Karpas-422 (cell line): ENCODE results near the gene EML1. TPM values are rescaled to one million over a fixed set of nuclear protein-coding genes. Genes with fewer than 3 reads are reported as not detected.

ENCODE experiments used
- DNase-seq: peaks from one replicate; pipeline ENCODE4 v3.0.0-alpha.2; 2015
- H2AFZ ChIP-seq: fragments of 200-600 bp; sonication (generic); 2 replicates; pipeline ENCODE4 v1.6.1; 2014; ENCODE audit warnings: antibody characterized with exemption, low read length, mixed read lengths
- H3K27ac ChIP-seq: fragments of 200-600 bp; sonication (generic); 2 replicates; pipeline ENCODE4 v1.5.1; 2014; ENCODE audit warnings: mild to moderate bottlenecking, low read length, moderate library complexity
- H3K27me3 ChIP-seq: fragments of 200-600 bp; sonication (generic); 2 replicates; pipeline ENCODE4 v1.6.1; 2014; ENCODE audit warnings: low read length, mixed read lengths
- H3K36me3 ChIP-seq: fragments of 200-600 bp; sonication (generic); 2 replicates; pipeline ENCODE4 v1.6.1; 2014; ENCODE audit warnings: low read length, mixed read lengths; ENCODE audit not compliant: insufficient read depth
- H3K4me1 ChIP-seq: fragments of 200-600 bp; sonication (generic); 2 replicates; pipeline ENCODE4 v1.6.1; 2014; ENCODE audit warnings: mild to moderate bottlenecking, low read length, mixed read lengths
- H3K4me2 ChIP-seq: fragments of 200-600 bp; sonication (generic); 2 replicates; pipeline ENCODE4 v1.6.1; 2014; ENCODE audit warnings: low read length, low read depth, mild to moderate bottlenecking; ENCODE audit not compliant: poor library complexity, severe bottlenecking
- H3K4me3 ChIP-seq: fragments of 200-600 bp; sonication (generic); 2 replicates; pipeline ENCODE4 v1.5.1; 2014; ENCODE audit warnings: mild to moderate bottlenecking, antibody characterized with exemption, low read length, mixed read lengths
- H3K79me2 ChIP-seq: fragments of 200-600 bp; sonication (generic); 2 replicates; pipeline ENCODE4 v1.6.1; 2014; ENCODE audit warnings: mild to moderate bottlenecking, low read length, mixed read lengths
- H3K9ac ChIP-seq: fragments of 200-600 bp; sonication (generic); 2 replicates; pipeline ENCODE4 v1.6.0; 2014; ENCODE audit warnings: low read length
- H3K9me2 ChIP-seq: fragments of 200-600 bp; sonication (generic), shearing (Covaris generic); replicated peaks from 2 replicates; pipeline ENCODE4 v1.6.0; 2014; ENCODE audit warnings: mild to moderate bottlenecking, low read length, moderate library complexity; ENCODE audit not compliant: insufficient read depth
- H3K9me3 ChIP-seq: fragments of 300-700, 200-600 bp; sonication (generic); 2 replicates; pipeline ENCODE4 v1.6.1; 2014; ENCODE audit warnings: low read length, mixed read lengths
- H4K20me1 ChIP-seq: fragments of 200-600 bp; sonication (generic); 2 replicates; pipeline ENCODE4 v1.6.1; 2014; ENCODE audit warnings: mild to moderate bottlenecking, antibody characterized with exemption, low read length, low read depth; ENCODE audit not compliant: insufficient read depth
- total RNA-seq: library from RNA; depleted of rRNA; stranded (reverse); fragments of >200 nt; shearing (Covaris generic); gene quantifications from 2 replicates; pipeline ENCODE4 v1.2.3, GENCODE V29; 2014; ENCODE audit warnings: low replicate concordance

Gene EML1
- total RNA-seq, 1 experiment from 2014 or later: not detected

- Histone ChIP-seq H3K27me3 (no peaks in the 10 kb centered on the region), H3K36me3 (no peaks in the 10 kb centered on the region), H3K79me2 (no peaks in the 10 kb centered on the region), H2AFZ (no peak overlapping the region), H3K4me2 (no peak overlapping the region), H3K4me1 (peaks cover 7% of the 10 kb centered on the region), H3K9me2 (no peaks in the 10 kb centered on the region), H3K9me3 (no peaks in the 10 kb centered on the region), H4K20me1 (no peaks in the 10 kb centered on the region), H3K27ac (no peak overlapping the region), H3K4me3 (no peak overlapping the region), H3K9ac (no peak overlapping the region)
- DNase-seq: no peak
Observed at GRCh38 chr14:99857551-99857950, 64.3 kb downstream of the EML1 start.

GRCh38 chr14:99860219-99860618 lies 67.0 kb downstream of the EML1 start:
- Histone ChIP-seq H3K4me3 (no peak overlapping the region), H3K4me2 (no peak overlapping the region), H3K36me3 (no peaks in the 10 kb centered on the region), H2AFZ (no peak overlapping the region), H3K27ac (no peak overlapping the region), H3K9me3 (no peaks in the 10 kb centered on the region), H4K20me1 (no peaks in the 10 kb centered on the region), H3K9ac (no peak overlapping the region), H3K79me2 (no peaks in the 10 kb centered on the region), H3K9me2 (no peaks in the 10 kb centered on the region), H3K27me3 (no peaks in the 10 kb centered on the region), H3K4me1 (no peaks in the 10 kb centered on the region)
- no peak for DNase-seq

DNA sequence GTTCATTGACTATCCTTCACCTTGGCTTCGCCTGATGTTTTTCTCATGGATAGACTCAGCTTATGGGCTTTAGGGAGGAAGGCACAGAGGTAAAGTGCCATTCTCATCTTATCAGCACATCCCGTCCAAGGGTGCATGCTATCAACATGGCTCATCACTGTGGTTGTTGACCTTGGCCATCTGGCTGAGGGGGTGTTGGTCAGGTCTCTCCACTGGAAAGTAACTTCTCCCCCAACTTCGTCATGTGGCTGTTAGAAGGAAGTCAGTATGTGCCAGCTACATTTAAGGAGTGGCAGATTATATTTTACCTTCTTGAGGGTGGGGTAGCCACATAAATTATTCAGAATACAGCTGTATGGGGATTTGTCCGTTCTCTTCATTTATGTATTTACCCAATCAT lies 68.9 kb downstream of the EML1 start:
- DNase-seq: no peak
- Histone ChIP-seq H3K9ac (no peak overlapping the region), H3K36me3 (no peaks in the 10 kb centered on the region), H3K9me3 (no peaks in the 10 kb centered on the region), H3K79me2 (no peaks in the 10 kb centered on the region), H2AFZ (no peak overlapping the region), H3K27me3 (no peaks in the 10 kb centered on the region; the same call in 1 of the 2 replicates), H3K4me3 (no peak overlapping the region), H3K9me2 (no peaks in the 10 kb centered on the region), H4K20me1 (no peaks in the 10 kb centered on the region), H3K4me1 (no peaks in the 10 kb centered on the region), H3K27ac (no peak overlapping the region), H3K4me2 (no peak overlapping the region)

GRCh38 chr14:99863059-99863458 lies 69.8 kb downstream of the EML1 start:
- Histone ChIP-seq H3K9ac (no peak overlapping the region), H3K9me2 (no peaks in the 10 kb centered on the region), H4K20me1 (no peaks in the 10 kb centered on the region), H3K79me2 (no peaks in the 10 kb centered on the region), H2AFZ (no peak overlapping the region), H3K9me3 (no peaks in the 10 kb centered on the region), H3K4me2 (no peak overlapping the region), H3K27me3 (no peaks in the 10 kb centered on the region; the same call in 1 of the 2 replicates), H3K4me1 (no peaks in the 10 kb centered on the region), H3K27ac (no peak overlapping the region), H3K4me3 (no peak overlapping the region), H3K36me3 (no peaks in the 10 kb centered on the region)
- DNase-seq: no peak

- Histone ChIP-seq H3K9me2 (no peaks in the 10 kb centered on the region), H3K9ac (no peak overlapping the region), H3K9me3 (no peaks in the 10 kb centered on the region), H3K36me3 (no peaks in the 10 kb centered on the region), H3K27ac (no peak overlapping the region), H3K79me2 (no peaks in the 10 kb centered on the region), H3K27me3 (no peaks in the 10 kb centered on the region; the same call in 1 of the 2 replicates), H3K4me1 (no peaks in the 10 kb centered on the region), H2AFZ (no peak overlapping the region), H4K20me1 (no peaks in the 10 kb centered on the region), H3K4me3 (no peak overlapping the region), H3K4me2 (no peak overlapping the region)
- no peak for DNase-seq
Observed at GRCh38 chr14:99865408-99865807, 72.2 kb downstream of the EML1 start.

DNA sequence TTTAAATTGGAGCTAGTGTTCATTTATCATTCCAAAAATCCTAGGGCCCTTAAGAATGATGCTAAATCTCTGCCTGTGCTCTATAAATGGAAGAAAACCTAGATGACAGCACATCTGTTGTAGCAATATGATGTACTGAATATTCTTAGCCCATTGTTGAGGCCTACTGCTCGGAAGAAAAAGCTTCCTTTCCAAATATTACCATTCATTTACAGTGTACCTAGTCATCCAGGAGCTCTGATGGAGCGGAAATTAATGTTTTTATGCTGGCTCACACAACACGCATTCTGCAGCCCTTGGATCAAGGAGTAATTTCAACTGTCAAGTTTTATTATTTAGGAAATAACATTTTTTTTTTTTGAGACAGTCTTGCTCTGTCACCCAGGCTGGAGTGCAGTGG lies 77.4 kb downstream of the EML1 start:
- H3K9me2 ChIP-seq: no peaks in the 10 kb centered on the region
- no peak overlapping the region for H2AFZ ChIP-seq
- no peak overlapping the region for H3K4me3 ChIP-seq
- no peaks in the 10 kb centered on the region for H3K36me3 ChIP-seq
- no peaks in the 10 kb centered on the region for H3K9me3 ChIP-seq
- no peaks in the 10 kb centered on the region for H3K79me2 ChIP-seq
- no peak for DNase-seq
- H3K9ac ChIP-seq: no peak overlapping the region
- H3K4me2 ChIP-seq: no peak overlapping the region
- no peaks in the 10 kb centered on the region; the same call in 1 of the 2 replicates for H3K27me3 ChIP-seq
- no peak overlapping the region for H3K27ac ChIP-seq
- H3K4me1 ChIP-seq: no peaks in the 10 kb centered on the region
- H4K20me1 ChIP-seq: no peaks in the 10 kb centered on the region

DNA sequence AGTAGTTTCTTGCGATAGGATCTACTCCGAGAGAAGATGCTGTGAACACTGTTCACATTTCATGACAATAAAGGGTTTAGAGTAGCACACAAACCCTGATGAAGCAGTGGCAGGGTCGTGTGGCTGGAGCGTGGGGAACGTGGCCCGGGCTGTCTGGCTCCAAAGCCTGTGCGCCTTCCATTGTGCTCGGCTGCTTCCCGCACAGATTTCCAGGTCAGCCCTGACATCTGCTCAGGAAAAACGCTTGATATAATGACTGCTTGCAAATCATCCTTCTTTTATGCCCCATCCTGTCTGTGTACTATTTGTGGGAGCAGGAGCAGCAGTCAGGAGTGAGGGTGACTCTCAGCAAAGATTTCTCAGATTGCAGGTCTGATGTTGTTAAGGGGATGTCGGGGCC lies 78.6 kb downstream of the EML1 start:
- H3K4me1 ChIP-seq: no peaks in the 10 kb centered on the region
- no peaks in the 10 kb centered on the region for H3K79me2 ChIP-seq
- H3K27ac ChIP-seq: no peak overlapping the region
- no peaks in the 10 kb centered on the region; the same call in 1 of the 2 replicates for H3K27me3 ChIP-seq
- DNase-seq: no peak
- no peak overlapping the region for H3K9ac ChIP-seq
- H3K4me2 ChIP-seq: no peak overlapping the region
- no peaks in the 10 kb centered on the region for H3K9me3 ChIP-seq
- H3K36me3 ChIP-seq: no peaks in the 10 kb centered on the region
- no peak overlapping the region for H2AFZ ChIP-seq
- H4K20me1 ChIP-seq: no peaks in the 10 kb centered on the region
- no peaks in the 10 kb centered on the region for H3K9me2 ChIP-seq
- no peak overlapping the region for H3K4me3 ChIP-seq

- Histone ChIP-seq H3K4me3 (no peak overlapping the region), H3K4me2 (no peak overlapping the region), H3K27me3 (no peaks in the 10 kb centered on the region), H3K9me3 (no peaks in the 10 kb centered on the region), H2AFZ (no peak overlapping the region), H3K36me3 (no peaks in the 10 kb centered on the region), H3K27ac (no peak overlapping the region), H3K4me1 (no peaks in the 10 kb centered on the region), H3K79me2 (no peaks in the 10 kb centered on the region), H3K9ac (no peak overlapping the region), H4K20me1 (no peaks in the 10 kb centered on the region), H3K9me2 (no peaks in the 10 kb centered on the region)
- no peak for DNase-seq
Observed at GRCh38 chr14:99872786-99873440, 79.7 kb downstream of the EML1 start.
